SU-DHL-6 (cell line): ENCODE results near the gene NEB.

Source experiments
- EZH2phosphoT487 ChIP-seq: fragments of 200-600 bp; sonication (generic), shearing (Covaris generic); conservative IDR thresholded peaks from 2 replicates; pipeline ENCODE4 v1.6.1; 2018; ENCODE audit warnings: mild to moderate bottlenecking, antibody characterized with exemption, low read length, moderate library complexity, mixed read lengths
- TF ChIP-seq, protein P1 (sequence below): fragments of 200-600 bp; sonication (generic); IDR thresholded peaks from one replicate; pipeline ENCODE4 v1.5.1; 2017; ENCODE audit warnings: antibody characterized with exemption, mild to moderate bottlenecking, low read length, moderate library complexity; ENCODE audit not compliant: insufficient read depth, poor library complexity, severe bottlenecking

DNA sequence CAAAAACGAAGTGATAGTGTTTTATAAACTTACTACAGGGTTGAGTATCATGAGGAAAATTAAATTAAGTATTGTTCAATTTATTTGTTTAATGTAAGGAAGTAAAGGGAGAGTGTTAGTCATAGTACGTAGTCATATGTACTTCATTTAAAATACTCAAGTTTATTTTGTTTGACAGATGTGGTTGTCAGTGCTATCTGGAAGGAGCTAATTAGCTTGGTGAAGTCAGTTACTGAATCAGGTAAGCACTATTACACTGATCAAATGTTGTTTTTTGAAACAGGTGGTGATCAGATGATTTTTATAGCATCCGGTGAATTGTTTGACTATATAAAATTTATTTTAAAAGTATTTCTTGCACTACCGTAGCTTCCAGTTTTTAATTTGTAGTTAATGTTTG, 295.8 kb downstream of the NEB start:
- TF ChIP-seq, protein P1, sequence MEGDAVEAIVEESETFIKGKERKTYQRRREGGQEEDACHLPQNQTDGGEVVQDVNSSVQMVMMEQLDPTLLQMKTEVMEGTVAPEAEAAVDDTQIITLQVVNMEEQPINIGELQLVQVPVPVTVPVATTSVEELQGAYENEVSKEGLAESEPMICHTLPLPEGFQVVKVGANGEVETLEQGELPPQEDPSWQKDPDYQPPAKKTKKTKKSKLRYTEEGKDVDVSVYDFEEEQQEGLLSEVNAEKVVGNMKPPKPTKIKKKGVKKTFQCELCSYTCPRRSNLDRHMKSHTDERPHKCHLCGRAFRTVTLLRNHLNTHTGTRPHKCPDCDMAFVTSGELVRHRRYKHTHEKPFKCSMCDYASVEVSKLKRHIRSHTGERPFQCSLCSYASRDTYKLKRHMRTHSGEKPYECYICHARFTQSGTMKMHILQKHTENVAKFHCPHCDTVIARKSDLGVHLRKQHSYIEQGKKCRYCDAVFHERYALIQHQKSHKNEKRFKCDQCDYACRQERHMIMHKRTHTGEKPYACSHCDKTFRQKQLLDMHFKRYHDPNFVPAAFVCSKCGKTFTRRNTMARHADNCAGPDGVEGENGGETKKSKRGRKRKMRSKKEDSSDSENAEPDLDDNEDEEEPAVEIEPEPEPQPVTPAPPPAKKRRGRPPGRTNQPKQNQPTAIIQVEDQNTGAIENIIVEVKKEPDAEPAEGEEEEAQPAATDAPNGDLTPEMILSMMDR, result no peak
- no peak for TF ChIP-seq EZH2phosphoT487
